HG02885 (cell line): ENCODE data around the gene PPP2CA.
"Not testable (repeated sequence)": the region's sequence is repeated elsewhere in the genome, so short reads cannot be mapped to it uniquely, and the experiment has no call there.

ENCODE experiments used
- ATAC-seq: cut with Tn5 transposase; IDR thresholded peaks from one replicate; pipeline ENCODE4 v1.9.1; 2021; ENCODE audit warnings: mild to moderate bottlenecking; ENCODE audit not compliant: unreplicated experiment, poor library complexity

Gene PPP2CA

GRCh38 chr5:134225780-134226440, at the start of gene PPP2CA:
PPP2CA (minus strand) TSS chr5:134226073; CDS start chr5:134225861, 212 bp downstream.
- peak; percentile 84 for ATAC-seq

GRCh38 chr5:134273642-134274395, 47.9 kb upstream of the PPP2CA start:
- no peak for ATAC-seq

GRCh38 chr5:134271059-134271458, 45.2 kb upstream of the PPP2CA start:
- no peak for ATAC-seq

GRCh38 chr5:134268919-134269318, 43.0 kb upstream of the PPP2CA start:
- ATAC-seq, result no peak

GRCh38 chr5:134268019-134268601, 42.2 kb upstream of the PPP2CA start:
- ATAC-seq, result no peak

- no peak for ATAC-seq
Observed at GRCh38 chr5:134267366-134268018, 41.6 kb upstream of the PPP2CA start.

GRCh38 chr5:134263801-134264200, 37.9 kb upstream of the PPP2CA start:
- no peak for ATAC-seq

GRCh38 chr5:134262629-134263028, 36.8 kb upstream of the PPP2CA start:
- ATAC-seq, result not testable (repeated sequence)

- no peak for ATAC-seq
Observed at GRCh38 chr5:134258896-134259295, 33.0 kb upstream of the PPP2CA start.

- ATAC-seq, result no peak
Observed at GRCh38 chr5:134257176-134257575, 31.3 kb upstream of the PPP2CA start.

- ATAC-seq, result no peak
Observed at GRCh38 chr5:134255418-134256150, 29.7 kb upstream of the PPP2CA start.

GRCh38 chr5:134253368-134254153, 27.7 kb upstream of the PPP2CA start:
- not testable (repeated sequence) for ATAC-seq

GRCh38 chr5:134252671-134253070, 26.8 kb upstream of the PPP2CA start:
- no peak for ATAC-seq

- no peak for ATAC-seq
Observed at GRCh38 chr5:134250949-134251348, 25.1 kb upstream of the PPP2CA start.

GRCh38 chr5:134249469-134250379, 23.9 kb upstream of the PPP2CA start:
- ATAC-seq, result no peak

- no peak for ATAC-seq
Observed at GRCh38 chr5:134248256-134248655, 22.4 kb upstream of the PPP2CA start.

GRCh38 chr5:134247428-134248224, 21.8 kb upstream of the PPP2CA start:
- ATAC-seq, result no peak
